GM19372 (cell line): ENCODE results near the gene NME4.

Experiments used
- ATAC-seq: cut with Tn5 transposase; IDR thresholded peaks from one replicate; pipeline ENCODE4 v1.9.1; 2021; ENCODE audit warnings: mild to moderate bottlenecking, low read depth, moderate library complexity; ENCODE audit not compliant: unreplicated experiment

Gene NME4

DNA sequence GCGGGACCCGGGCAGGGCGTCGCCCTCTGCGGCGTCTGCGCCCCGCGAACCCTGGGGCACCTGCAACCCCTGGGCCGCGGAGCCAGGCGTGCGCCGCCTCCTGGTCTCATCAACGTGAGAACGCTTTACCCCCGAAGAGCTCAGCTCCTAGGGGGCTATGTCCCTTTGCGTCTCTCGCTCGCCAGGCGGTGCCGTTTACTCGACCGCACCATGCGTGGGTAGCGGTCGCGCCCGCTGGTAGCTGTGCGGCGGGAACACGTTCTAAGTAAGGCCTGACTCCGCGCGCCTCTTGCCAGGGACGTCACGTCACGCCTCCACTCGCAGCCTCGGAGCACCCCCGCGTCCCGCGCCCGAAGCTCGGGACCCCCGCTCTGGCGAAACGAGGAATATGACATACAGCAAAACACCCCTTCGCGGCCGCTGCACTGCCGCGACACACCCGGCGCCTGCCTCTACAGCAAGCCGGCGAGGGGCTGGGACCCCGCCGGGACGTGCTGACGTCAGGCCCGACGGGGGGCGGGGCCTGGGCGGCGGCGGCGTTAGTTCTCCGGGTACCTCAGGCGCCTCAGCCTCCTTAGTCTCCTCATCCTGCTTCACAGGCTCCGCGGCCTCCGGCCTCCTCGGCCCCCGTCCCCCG is 28.2 kb downstream of the NME4 start, which contains the start of gene RAB11FIP3:
TSS of gene RAB11FIP3 (plus strand) at position 568 of the 637 bp plus-strand sequence. CDS start 358 bp downstream, outside the sequence.
- ATAC-seq = peak; percentile 83

DNA sequence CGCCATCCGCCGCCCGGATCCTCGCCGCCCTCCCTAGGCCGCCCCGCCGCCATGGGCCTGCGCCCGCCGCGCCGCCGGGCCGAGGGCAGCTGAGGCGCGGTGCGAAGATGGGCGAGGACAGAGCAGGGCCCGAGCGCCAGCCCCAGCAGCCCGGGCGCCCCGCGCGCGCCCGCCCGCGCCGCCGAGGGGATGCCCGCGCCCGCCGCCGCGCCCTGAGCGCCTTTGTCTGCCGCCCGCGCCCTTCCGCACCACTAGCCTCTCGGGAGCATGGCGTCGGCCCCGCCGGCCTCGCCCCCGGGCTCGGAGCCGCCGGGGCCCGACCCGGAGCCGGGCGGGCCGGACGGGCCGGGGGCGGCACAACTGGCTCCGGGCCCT is 28.7 kb downstream of the NME4 start:
- peak; percentile 36 for ATAC-seq

- ATAC-seq = no peak
These were observed 29.3 kb downstream of the NME4 start for GRCh38 chr16:426115-426905.

DNA sequence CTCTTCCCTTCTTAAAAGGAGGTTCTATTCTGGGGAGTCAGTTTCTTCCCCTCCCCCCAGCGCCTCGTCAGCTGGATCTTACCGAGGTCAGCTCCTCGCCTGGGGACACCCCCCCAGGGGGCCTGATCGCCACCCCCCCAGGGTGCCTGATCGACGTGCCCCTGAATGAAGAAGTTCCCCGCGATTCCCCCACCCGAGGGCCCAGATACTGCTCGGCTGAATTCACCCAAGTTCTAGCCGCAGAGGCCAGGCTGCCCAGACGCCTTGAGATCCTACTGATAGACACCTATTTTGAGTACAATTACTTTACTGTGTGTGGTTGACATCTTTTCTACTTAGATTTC is 29.9 kb downstream of the NME4 start:
- ATAC-seq = no peak

GRCh38 chr16:427250-427649 is 30.3 kb downstream of the NME4 start:
- no peak for ATAC-seq

DNA sequence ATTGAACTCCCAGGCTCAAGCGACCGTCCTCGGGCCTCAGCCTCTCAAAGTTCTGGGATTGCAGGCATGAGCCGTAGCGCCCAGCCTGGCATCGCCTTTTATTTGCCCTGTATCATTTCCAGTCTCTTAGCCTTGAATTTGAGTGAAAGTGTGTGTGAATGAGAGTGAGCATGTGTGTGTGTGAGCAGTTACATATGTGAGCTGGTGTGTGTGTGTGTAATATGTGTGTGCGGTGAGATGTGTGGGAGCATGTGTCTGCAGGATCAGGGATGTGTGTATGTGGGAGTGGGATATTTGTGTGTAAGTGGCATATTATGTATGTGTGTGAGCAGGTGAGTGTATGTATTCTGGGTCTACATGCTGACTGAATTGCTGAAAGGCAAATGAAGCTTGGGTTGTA is 33.9 kb downstream of the NME4 start:
- ATAC-seq = no peak

GRCh38 chr16:440627-441026 is 43.6 kb downstream of the NME4 start:
- ATAC-seq = no peak

GRCh38 chr16:441447-441846 is 44.4 kb downstream of the NME4 start:
- no peak for ATAC-seq

DNA sequence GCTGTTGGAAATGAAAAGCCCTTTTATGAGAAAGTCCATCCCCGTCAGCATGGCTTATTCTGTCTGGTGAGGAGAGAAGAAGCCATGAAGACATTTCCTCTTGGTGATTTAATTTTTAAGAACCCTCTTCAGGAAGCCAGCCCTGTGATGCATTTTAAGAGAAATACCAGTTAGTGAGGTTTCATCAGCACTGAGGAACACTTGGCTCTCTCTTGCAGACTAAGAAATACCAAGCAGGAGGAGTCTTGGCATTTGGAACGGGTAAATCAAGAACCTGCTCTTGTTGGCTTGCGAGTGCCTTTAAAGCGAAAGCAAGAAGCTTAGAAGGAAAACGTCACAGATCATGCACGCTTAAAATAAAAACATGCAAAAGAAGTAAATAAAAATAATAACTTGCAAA is 46.0 kb downstream of the NME4 start:
- ATAC-seq = no peak

- ATAC-seq = no peak
These were observed 47.0 kb downstream of the NME4 start for GRCh38 chr16:444027-444426.

DNA sequence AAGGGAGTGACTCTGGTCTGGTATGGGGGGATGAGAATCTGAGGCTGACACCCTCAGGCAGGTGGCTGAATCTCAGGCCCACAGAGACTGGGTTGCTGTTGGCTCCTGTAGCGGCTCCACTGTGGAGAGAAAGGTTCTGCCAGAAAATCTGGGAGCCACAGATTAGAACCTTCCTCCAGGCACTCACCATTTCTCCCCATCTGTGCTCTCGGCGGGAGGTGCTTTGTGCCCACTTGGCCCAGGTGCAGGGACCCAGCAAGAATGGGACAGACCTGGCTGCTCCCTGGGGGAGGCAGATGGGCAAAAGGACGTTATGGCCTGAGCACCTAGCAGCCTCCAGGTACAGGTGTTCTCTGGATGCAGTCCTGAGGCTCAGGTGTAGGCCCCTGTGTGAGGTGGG is 48.6 kb downstream of the NME4 start:
- ATAC-seq = no peak
